HG03060 (cell line): ENCODE results near the gene NIT2.
"Not testable (repeated sequence)": the region's sequence is repeated elsewhere in the genome, so short reads cannot be mapped to it uniquely, and the experiment has no call there.

ENCODE experiments used
- ATAC-seq: cut with Tn5 transposase; IDR thresholded peaks from one replicate; pipeline ENCODE4 v1.9.1; 2021; ENCODE audit warnings: low read depth, moderate number of reproducible peaks; ENCODE audit not compliant: unreplicated experiment

Gene NIT2, protein sequence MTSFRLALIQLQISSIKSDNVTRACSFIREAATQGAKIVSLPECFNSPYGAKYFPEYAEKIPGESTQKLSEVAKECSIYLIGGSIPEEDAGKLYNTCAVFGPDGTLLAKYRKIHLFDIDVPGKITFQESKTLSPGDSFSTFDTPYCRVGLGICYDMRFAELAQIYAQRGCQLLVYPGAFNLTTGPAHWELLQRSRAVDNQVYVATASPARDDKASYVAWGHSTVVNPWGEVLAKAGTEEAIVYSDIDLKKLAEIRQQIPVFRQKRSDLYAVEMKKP

DNA sequence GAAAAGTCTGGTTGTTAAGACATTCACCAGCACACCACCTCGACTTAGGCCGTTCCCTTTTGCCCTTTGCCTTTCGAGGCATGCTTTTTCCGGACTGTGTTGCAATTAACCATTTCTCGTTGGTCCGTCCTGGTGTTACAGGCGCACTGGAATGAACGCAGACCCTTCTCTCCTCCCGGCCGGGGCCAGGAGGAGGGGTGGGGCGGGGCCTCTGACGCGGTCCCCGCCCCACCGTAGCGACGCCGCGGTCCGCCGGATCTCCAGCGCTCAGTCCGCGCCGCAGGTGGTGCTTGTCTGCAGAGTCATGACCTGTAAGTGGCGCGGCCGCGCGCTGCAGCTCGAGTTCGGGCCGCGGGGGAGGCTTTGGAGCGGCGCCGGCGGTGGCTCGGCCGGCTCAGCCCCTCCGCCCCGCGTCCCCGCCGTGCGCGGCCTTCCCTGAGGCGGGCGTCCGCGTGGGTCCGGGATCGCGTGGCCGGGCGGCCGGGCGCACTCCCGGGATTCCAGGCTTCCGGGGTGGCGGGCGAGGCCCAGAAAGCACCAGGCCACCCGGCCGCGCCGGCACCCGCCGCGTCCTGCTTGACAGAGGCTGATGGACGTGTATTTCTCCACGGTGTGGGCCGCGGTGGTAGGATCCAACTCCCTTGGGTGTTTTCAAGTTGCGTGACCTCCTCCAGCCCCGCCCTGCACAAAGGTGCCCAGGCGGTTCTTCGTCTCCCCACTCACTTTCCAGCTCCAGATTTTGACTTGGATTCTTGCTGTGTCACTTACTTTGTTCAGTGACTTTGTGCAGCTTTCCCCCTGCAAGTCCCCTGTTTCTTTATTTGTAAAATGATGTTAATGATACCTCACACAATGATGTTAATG, at the start of gene NIT2:
Gene NIT2 (plus strand): TSS at position 270 of the 864 bp plus-strand sequence. CDS start 35 bp downstream, at position 305.
- ATAC-seq = peak; percentile 68

DNA sequence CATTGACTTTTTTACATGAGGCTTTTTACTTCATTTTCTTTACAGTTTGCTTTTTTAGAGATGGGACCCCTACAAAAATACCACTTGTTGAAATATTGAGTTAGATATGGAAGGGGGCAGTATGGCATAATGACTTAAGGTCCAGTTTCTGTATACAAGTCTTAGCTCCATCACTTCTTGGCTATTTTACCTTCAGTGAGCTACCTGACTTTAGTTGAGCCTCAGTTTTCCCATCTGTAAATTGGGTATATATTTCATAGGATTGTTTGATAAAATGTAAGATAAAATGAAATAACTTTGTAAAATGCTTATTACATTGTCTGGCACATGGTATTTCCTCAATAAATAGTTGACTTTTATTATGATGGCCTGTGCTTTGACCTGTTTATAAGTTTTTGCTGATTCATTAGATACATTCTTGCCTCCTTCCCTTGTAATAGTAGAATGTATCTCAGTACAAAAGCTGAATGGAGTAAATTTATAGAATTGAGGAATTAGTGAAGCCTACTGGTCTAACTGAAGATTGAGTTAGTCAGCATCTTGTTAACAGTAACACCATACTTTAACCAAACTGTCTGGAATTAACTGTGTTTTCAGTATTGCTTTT, 46.2 kb upstream of the NIT2 start:
- ATAC-seq = no peak

DNA sequence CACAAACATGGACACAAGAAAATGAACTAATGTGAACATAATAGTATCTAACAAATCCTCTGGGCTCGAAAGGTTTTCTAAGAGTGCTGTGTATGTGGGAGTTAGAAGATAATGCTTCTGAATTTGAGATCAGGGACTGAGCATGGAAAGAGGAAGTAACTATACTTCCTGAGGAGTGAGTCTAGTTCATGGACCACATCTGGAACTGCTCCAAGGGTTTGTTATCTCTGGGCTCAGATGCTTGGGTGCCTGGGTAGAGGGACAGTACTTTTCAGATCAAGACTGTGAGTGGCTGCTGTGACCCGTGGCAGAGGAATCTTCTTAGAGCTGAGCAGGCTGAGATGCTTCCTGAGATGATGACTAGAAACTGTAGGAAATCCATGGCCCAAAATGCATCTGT, 45.2 kb upstream of the NIT2 start:
- no peak for ATAC-seq

- no peak for ATAC-seq
These were observed 39.5 kb upstream of the NIT2 start for GRCh38 chr3:100295089-100295488.

DNA sequence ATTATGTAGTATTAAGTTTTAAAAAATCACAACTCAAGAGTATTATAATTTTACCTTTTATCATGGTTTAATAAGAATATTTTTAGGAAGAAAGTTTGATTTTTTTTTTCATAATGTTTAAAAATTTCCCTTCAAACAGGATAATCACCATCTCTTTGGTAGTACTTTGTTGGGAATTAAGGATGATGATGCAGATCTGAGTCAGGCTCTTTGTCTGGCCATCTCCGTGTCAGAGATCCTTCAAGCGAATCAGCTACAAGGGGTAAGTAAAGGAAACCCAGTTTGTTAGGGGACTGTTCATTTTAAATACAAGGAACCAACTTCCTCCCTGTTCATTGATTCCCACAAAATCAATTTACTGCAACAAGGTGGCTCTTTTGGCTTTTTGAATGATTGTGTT, 36.8 kb upstream of the NIT2 start:
- no peak for ATAC-seq

- ATAC-seq = no peak
These were observed 35.5 kb upstream of the NIT2 start for GRCh38 chr3:100299016-100299415.

DNA sequence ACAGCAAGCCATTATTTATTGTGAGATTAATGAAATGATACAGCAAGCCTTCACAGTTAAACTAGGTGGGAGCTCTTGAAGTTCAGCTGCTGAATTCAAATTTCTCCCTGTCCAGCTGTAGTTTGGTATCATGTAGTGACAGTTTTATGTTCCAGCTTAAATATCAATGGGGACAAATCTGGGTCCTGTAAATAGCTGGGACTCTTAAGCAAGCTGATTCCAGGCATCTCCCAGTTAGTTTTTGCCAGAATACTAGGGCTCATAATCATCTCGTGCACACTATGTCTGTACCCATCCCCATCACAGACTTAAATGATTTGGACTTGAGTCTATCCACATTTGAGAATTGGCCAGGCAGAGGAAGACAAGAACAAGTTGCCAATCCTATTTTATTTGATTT, 27.9 kb upstream of the NIT2 start:
- ATAC-seq = no peak

DNA sequence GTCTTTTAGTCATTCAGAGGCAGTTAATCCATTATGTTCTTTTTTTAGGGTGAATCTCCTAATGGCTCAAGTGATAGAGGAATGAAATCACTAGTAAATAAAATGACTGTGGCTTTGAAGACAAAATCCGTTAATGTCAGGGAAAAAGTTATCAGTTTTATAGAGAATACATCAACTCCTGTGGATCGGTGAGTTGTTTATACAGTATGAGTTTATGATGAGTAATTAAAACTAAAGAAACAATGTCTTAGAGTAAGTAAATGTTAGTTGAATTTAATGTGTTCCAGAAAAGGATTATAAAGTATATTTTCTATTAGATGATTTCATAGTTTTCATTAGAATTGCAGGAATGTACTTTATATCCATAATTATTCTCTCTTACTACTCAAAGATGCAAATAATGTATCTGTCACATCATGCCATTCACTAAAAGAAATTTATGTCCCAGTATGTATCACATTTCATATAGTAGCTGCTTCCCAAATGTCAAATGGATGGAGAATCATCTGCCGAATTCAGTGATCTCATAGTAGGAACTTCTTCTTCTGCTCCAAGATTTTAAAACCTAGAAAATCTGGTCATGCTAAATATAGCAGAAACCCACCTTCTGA, 24.1 kb upstream of the NIT2 start:
- ATAC-seq = no peak

- no peak for ATAC-seq
These were observed 23.5 kb upstream of the NIT2 start for GRCh38 chr3:100311011-100311410.

DNA sequence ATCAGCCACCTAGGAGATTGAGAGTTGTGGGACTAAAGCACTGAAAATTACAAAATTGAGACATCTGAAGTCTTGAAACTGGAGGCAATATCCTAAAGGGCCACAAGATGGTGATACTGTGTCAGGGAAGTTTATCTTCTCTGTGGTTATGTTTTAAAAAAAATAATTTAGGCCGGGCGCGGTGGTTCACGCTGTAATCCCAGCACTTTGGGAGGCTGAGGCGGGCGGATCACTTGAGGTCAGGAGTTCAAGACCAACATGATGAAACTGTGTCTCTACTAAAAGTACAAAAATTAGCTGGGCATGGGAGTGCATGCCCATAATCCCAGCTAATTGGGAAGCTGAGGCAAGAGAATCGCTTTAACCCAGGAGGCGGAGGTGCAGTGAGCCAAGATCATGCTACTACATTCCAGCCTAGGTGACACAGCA, 17.9 kb upstream of the NIT2 start:
- ATAC-seq = no peak

GRCh38 chr3:100317912-100318311, 16.6 kb upstream of the NIT2 start:
- no peak for ATAC-seq

DNA sequence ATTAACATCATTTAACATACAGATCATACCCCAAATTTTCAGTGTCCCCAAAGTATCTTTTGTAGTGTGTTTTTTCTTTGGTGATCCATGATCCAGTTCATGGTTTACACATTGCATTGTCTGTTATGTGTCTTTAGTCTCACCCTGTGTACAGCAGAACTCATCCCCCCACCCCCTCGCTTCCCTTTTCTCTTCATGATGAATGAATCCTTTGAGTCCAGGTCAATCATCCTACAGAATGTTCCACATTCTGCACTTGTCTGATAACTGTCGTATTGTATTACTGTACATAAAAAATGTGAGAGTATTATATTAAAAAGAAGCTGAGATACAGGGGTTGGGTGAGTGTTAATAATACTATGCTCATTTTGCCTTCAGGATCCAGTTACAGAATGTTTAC, 14.6 kb upstream of the NIT2 start:
- ATAC-seq = no peak

GRCh38 chr3:100324044-100324443, 10.5 kb upstream of the NIT2 start:
- ATAC-seq = no peak

DNA sequence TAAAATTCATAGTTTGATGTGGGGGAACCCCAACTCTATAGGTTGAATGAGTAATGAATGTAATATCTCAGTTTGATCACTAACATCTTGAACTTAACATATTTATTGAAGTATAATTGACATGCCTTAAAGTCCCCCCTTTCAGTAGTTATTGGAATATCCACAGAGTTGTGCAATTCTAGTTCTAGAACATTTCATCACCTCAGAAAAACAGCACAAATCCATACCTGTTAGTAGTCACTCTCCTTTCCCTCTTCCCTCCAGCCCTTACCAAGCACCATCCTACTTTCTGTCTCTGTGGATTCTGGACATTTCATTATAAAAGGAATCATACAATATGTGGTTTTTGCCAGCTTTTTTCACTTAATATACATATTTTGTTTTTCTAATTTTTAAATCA, 8.7 kb upstream of the NIT2 start:
- ATAC-seq = no peak

DNA sequence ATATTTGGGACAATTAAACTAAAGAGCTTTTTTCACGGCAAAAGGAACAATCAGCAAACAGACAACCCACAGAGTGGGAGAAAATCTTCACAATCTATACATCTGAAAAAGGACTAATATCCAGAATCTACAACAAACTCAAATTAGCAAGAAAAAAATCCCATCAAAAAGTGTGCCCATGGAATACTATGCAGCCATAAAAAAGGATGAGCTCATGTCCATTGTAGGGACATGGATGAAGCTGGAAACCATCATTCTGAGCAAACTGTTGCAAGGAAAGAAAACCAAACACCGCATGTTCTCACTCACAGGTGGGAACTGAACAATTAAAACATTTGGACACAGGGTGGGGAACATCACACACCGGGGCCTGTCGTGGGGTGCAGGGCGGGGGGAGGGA, 7.2 kb upstream of the NIT2 start:
- not testable (repeated sequence) for ATAC-seq

DNA sequence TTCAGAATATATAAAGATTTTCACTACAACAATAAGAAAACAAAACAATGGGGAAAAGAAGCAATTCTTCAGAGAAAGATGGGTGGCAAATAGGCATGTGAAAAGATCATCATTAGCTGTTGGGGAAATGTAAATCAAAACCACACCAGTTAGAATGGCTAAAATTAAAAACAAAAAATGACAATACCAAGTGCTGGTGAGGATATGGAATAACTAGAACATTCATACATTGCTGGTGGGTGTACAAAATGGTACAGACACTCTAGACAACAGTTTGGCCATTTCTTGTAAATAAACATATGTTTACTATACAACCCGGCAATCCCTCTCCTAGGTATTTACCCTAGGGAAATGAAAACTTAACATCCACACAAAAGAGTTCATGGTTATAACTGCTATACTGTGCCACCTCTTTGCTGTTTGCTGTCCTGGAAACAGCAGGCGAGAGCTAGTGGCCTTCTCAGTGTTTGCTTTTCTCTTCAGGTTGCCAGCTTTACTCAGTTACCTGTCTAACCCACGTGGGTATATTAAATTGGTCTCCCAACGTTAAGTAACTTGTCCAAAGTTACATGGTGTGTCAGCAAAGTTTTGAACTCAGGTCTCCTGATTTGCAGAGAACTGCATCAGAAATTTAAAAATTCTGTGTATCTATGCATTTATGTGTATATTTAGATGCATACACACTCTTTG, 4.6 kb upstream of the NIT2 start:
- no peak for ATAC-seq

DNA sequence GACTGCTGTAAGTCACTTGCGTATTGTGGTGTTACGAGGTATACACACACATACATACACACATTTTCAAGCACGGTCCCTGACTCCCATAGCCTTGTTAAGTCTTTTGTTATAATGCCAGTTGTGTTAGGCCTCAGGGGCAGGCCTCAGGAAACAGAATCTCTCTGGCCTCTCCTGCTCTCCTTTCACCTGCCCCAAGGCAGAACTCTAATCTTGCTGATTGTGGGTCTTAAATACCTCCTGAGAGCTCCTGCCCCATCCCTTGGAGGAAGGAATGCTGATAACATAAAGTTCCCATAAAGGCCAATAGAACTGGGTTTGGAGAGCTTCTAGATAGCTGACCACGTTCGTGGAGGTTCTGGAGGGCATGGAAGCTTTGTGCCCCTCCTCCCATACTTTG, 3.9 kb upstream of the NIT2 start:
- ATAC-seq = no peak

- ATAC-seq = no peak
These were observed 2.9 kb upstream of the NIT2 start for GRCh38 chr3:100331660-100332059.

DNA sequence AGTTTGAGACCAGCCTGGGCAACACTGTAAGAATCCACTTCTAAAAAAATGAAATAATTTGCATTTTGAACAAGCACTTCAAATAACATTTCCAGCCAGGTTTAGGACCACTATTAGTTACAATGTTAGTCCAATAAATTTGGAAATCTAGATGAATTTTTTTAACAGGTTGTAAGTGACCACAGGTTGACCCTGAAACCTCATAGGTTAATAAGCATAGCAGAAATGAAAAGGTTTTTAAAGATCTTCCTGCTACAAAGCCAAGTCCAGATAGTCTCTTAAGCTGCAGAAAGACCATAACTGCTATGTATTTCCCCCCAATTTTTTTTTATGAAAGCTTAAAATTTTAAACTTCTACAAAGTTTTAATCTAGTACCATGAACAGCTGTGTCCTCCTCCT, 1.5 kb upstream of the NIT2 start:
- ATAC-seq = no peak

- peak; percentile 21 for ATAC-seq
These were observed 528 bp upstream of the NIT2 start for GRCh38 chr3:100333970-100334487.
